Activated CD8-positive, alpha-beta memory T cell treated with anti-CD3 and anti-CD28 coated beads, Interleukin-2, amount 50 U/mL, for 4 hours (primary cell): ENCODE results near the gene EME1.
"Not testable (repeated sequence)": the region's sequence is repeated elsewhere in the genome, so short reads cannot be mapped to it uniquely, and the experiment has no call there.

Experiments
- DNase-seq: peaks from one replicate; pipeline ENCODE4 v3.0.0-alpha.2; 2020

Gene EME1

GRCh38 chr17:50396261-50397110, 23.5 kb downstream of the EME1 start:
- DNase-seq: no peak

DNA sequence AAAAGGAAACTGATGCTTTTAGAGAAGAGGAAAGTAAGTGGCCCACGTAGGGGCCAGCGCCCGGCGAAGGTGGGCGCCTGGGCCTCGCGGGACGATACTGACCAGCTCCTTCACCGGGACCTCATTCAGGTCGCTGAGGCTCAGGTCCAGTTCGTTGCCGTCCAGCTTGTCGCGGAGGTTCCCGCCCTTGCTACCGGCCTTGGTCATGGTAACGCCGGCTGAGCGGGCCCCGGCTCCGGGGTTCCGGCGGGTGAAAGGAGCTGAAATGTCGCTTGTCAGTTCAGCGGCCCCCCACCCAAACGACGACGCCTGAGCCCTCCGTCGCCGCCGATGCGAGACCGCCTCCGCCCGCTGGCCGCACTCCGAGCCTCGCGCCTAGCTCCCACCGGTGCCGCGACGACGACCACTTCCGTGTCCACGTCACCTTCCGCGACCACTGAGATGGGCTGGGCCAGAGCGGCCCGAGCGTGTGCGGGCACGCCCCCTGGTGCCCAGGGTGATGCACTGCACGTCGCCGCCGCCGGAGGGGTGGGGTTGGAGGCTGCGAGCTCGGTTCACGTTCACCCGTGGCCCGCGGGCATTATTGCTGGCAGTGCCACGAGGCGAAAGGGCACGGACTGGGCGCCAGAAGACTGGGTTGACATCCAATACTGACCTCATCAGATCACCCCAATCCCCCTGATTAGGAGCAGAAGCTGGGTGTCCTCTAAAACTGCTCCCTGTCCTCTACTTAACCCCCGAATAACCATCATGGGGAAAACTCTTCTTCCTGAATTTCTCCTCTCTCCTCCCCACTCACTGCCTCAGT, 24.3 kb downstream of the EME1 start, which contains the start of gene LRRC59:
LRRC59 (minus strand) TSS at position 413 of the 808 bp plus-strand sequence; CDS start at position 207, 206 bp downstream.
- DNase-seq: peak; percentile 95

DNA sequence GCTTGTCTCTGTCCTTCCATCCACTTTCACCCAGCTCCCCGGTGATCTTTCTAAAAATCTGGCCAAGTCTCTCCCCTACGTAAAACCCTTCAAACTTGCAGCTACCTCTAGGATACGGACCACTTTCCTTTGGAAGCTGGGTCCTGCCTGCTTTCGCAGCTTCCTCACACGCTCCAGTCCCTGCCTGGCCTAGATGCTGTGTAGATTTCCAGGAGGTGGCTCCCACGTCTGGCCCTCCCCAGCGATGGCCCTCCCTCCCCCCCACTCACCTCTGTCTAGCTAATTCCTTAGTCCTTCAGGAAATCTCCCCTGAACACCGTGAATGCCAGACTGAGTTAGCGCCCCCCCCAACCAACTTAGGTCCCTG, 24.9 kb downstream of the EME1 start:
- no peak for DNase-seq

GRCh38 chr17:50398672-50399071, 25.6 kb downstream of the EME1 start:
- DNase-seq: not testable (repeated sequence)

- not testable (repeated sequence) for DNase-seq
Observed at GRCh38 chr17:50399591-50399990, 26.6 kb downstream of the EME1 start.

DNA sequence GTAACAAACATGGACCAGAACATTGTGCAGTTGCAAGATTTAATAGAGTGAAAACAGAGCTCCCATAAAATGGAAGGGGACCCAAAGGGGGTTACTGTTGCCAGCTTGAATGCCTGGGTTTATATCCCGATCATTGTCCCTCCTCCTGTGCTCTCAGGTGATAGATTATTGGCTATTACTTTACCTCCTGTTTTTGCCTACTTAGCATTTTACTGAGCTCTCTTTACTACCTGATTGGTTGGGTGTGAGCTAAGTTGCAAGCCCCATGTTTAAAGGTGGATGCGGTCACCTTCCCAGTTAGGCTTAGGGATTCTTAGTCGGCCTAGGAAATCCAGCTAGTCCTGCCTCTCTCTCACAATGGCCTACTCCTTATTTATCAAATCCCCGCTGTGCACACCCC, 32.3 kb downstream of the EME1 start:
- not testable (repeated sequence) for DNase-seq

DNA sequence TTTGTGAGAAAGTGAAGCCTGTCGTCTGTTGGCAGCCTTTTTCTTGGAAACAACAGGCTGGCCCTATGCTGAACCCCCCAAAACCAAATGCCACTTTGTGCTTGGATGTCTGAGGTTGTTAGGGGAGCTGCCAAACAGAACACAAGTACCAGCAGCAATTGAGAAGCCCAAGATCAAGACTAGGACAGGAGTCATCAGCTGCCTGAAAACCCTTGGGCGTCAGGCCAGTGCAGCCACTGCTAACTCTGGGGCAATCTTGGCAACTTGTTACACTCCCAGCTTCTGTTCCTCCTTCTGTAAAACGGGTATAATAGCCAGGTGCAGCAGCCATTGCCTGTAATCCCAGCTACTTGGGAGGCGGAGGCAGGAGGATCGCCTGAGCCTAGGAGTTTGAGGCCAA, 33.5 kb downstream of the EME1 start:
- no peak for DNase-seq

GRCh38 chr17:50407921-50408320, 34.9 kb downstream of the EME1 start:
- DNase-seq: no peak

DNA sequence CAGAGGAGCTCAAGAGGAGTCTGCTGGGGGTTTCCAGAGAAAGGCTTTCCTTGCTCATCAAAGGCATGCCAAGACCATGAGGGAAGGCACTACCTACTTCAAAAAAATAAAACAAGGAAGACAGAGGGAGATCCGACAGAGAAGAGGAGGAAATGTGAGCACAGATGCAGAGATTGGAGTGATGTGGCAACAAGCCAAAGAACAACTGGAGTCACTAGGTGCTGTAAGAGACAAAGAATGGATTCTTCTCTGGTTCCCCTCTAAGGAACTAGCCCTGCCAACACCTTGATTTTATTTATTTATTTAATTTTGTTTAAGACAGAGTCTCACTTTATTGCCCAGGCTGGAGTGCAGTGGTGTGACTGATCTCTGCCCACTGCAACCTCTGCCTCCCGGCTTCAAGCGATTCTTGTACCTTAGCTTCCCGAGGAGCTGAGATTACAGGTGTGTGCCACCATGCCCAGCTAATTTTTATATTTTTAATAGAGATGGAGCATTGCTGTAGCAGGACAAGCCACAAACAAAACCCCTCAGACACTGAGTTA, 39.2 kb downstream of the EME1 start:
- no peak for DNase-seq

GRCh38 chr17:50414808-50415207, 41.8 kb downstream of the EME1 start:
- no peak for DNase-seq

GRCh38 chr17:50419577-50419976, 46.5 kb downstream of the EME1 start:
- not testable (repeated sequence) for DNase-seq

- no peak for DNase-seq
Observed at GRCh38 chr17:50420419-50421112, 47.5 kb downstream of the EME1 start.

- DNase-seq: no peak
Observed at GRCh38 chr17:50421308-50422051, 48.5 kb downstream of the EME1 start.

- no peak for DNase-seq
Observed at GRCh38 chr17:50422738-50423137, 49.7 kb downstream of the EME1 start.

DNA sequence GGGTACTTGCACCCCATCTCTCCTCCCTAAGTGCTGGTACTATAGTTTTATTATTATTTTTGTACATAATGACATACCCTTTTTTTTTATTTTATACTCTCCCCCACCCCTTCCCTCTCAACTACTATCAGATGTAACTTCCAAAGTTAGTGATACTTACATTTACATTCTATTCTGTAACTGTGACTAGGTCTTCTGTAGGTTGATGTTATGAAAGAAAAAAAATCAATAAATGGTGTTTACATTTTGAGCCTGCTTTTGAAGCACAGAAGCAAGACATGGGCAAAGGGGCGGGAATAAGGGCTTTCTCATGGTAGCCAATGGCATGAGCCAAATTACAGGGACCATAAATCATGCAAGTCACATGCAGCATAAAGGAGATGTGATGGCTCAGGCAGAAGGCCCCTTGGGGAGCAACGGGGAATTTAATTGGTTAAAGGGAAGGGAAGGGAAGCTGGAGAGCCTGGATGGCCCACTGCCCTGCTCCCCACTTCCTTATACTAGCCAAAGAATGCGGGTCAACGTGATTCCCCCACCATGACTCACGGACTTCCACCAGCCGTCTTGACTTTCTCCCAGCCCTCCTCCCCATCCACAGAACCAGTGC, 50.6 kb downstream of the EME1 start:
- DNase-seq: no peak

DNA sequence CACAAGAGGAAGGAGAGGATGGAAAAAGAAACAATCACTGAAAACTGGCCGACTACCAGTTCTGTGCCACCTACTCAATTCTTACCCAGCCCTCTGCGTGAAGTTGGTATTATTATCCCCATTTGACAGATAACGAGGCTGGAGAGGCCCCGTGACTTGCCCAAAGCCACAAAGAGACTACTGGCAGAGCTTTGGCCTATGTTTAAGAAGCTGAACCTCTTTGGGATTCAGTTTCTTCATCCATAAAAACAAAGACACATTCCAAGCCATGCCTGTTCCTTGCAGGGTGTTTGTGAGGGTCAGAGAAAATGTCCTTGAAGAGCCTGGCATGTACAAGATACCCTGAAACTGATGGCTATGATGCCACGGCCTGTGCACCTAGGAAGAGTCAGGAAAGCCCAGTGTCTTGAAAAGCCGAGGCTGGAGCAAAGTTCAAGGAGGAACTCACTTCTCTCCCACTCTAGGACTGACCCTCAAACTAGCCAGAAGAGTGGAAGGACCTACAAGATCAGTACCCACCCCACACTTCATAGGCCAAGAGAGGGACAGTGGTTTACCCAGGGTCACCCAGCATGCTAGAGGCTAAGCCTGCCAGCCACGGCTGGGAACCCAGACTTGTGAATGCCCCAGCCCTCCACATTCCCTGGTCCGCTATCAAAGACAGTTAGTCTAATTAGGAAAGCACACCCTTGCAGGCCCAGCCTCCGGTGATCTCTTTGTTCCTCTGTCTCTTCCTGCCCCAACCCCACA, 51.4 kb downstream of the EME1 start:
- DNase-seq: no peak

DNA sequence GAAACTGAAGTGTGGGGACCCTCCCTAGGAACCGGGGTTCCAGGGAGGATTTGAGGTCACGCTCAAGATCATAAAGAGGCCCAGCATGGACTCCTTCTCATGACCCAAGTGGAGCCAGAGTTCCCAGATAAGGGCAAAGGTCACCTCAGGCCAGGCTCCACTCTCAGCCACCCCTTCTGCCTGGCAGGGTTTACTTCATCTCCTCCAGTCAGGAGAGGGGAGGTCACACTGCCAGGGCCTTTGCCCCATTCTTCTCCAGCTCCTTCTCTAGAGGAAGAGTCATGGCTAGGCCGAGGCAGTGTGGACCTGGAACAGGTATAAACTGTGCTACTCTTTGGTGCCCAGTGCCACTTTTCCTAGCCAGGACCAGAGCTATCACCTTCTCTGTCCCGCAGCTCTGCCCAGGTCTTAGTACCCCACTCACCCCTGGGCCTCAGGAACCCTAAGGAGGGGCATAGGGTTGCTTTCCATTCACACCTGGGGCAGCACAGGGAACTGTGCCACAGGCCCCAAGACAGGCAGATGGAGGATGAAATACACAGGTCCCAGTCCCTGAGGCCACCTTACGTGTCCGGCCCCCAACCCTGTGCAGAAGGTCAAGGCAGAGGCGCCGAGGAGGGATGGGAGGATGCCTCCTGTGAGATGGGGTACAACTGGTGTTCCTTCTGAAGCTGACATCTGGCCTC, 52.1 kb downstream of the EME1 start:
- DNase-seq: no peak

DNA sequence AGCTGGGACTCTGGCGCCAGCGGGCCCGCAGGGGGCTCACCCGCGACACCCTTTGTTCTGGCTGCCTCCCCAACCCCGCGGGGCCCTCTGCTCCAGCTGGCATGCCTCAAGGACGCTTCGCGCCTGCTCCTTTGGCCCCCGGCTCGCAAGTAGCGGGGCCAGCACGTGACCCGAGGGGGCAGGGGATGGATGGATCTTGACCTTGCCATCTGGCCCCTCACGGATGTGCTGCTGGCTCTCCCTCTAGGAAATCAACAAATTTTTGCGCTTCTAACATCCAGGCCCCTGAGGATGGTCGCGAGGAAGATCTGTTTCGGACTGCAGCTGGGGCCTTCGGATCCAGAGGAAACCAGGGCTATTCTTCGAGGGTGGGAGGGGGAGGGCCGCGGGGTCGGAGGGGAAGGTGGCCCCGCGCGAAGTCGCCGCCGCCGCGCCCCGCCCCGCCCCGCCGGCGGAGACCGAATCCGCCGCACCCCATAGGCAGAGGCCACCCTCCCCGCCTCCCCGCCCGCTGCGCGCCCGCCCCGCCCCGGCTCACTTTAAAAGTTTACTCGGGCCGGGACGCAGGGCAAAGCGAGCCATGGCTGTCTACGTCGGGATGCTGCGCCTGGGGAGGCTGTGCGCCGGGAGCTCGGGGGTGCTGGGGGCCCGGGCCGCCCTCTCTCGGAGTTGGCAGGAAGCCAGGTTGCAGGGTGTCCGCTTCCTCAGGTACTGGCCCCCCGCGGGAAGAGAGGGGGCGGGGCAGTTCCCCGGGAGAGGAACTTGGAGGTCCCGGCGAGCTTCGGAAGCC, 52.8 kb downstream of the EME1 start, which contains the start of gene ACSF2:
ACSF2 (plus strand) TSS at position 537 of the 790 bp plus-strand sequence; CDS start at position 581, 44 bp downstream.
- peak; percentile 67 for DNase-seq

- DNase-seq: no peak
Observed at GRCh38 chr17:50426472-50426782, 53.4 kb downstream of the EME1 start.
